ENCODE data around the gene APLNR. TPM values are rescaled to one million over a fixed set of nuclear protein-coding genes. Genes with fewer than 3 reads are reported as not detected.

Gene APLNR
- polyA plus RNA-seq, 3 donors = not detected

- no peaks in the 10 kb centered on the region for H4K20me1 ChIP-seq (ENCODE audit: insufficient read depth, low read length)
- Mint-ChIP-seq H3K27me3 (ENCODE audit: low read depth in 3 of 3) (peaks cover 5 to 8% (median 7%) of the 10 kb centered on the region in 3 donors), H3K9me3 (peaks cover 0 to 9% (median 4%) of the 10 kb centered on the region in 7 donors), H3K4me1 (peaks cover 7% of the 10 kb centered on the region), H3K36me3 (no peaks in the 10 kb centered on the region), H3K27ac (no peak overlapping the region), H3K4me3 (no peak overlapping the region)
- H3K4me3 ChIP-seq (replicated peaks in 1 of 3; ENCODE audit: low read depth in 2 of 3, low read length in 3 of 3) = no peak overlapping the region
- H2AFZ ChIP-seq (ENCODE audit: insufficient read depth, low read depth, low read length, poor library complexity, severe bottlenecking) = no peak overlapping the region
- no peak for TF ChIP-seq CTCF (IDR thresholded peaks at IDR 0.05)
- intact Hi-C loops (cut with micrococcal nuclease) = no loop called here
- WGBS (ENCODE audit: insufficient coverage) = 60% methylated on average over 1 of the region's 2 CpGs
- no peaks in the 10 kb centered on the region for H3K79me2 ChIP-seq (ENCODE audit: insufficient read depth, low read length)
- peaks cover 7% of the 10 kb centered on the region in 2 donors for H3K4me1 ChIP-seq (ENCODE audit: control insufficient read depth in 1 of 2, insufficient read depth in 2 of 2, low read length in 2 of 2)
- H3K4me2 ChIP-seq (replicated peaks; ENCODE audit: extremely low read depth, low read length, poor library complexity, severe bottlenecking) = no peak overlapping the region
- no peak overlapping the region for H3K9ac ChIP-seq (ENCODE audit: insufficient read depth, low read length, poor library complexity, severe bottlenecking)
- no peaks in the 10 kb centered on the region for H3K36me3 ChIP-seq (replicated peaks in 1 of 2; ENCODE audit: control insufficient read depth in 1 of 2, insufficient read depth in 2 of 2, low read length in 2 of 2)
- peaks cover 6 to 18% of the 10 kb centered on the region in 2 donors for H3K27me3 ChIP-seq (ENCODE audit: control insufficient read depth in 2 of 2, insufficient read depth in 2 of 2, low read length in 2 of 2)
- DNase-seq = no peak
- no peaks in the 10 kb centered on the region for H3K9me3 ChIP-seq (replicated peaks in 1 of 2; ENCODE audit: control insufficient read depth in 1 of 2, insufficient read depth in 1 of 2, low read length in 2 of 2)
- no peak overlapping the region for H3K27ac ChIP-seq (ENCODE audit: low read depth in 1 of 2, low read length in 2 of 2)
Observed at GRCh38 chr11:57224128-57224527, 12.9 kb downstream of the APLNR start.

GRCh38 chr11:57223601-57224000 is 13.4 kb downstream of the APLNR start:
- peaks cover 0 to 9% (median 7%) of the 10 kb centered on the region in 7 donors for H3K9me3 Mint-ChIP-seq
- H3K9me3 ChIP-seq (replicated peaks in 1 of 2; ENCODE audit: control insufficient read depth in 1 of 2, insufficient read depth in 1 of 2, low read length in 2 of 2) = no peaks in the 10 kb centered on the region
- H3K4me3 ChIP-seq (replicated peaks in 1 of 3; ENCODE audit: low read depth in 2 of 3, low read length in 3 of 3) = no peak overlapping the region
- no peaks in the 10 kb centered on the region for H3K79me2 ChIP-seq (ENCODE audit: insufficient read depth, low read length)
- H3K27ac Mint-ChIP-seq = no peak overlapping the region
- intact Hi-C loops (cut with micrococcal nuclease) = no loop called here
- peaks cover 12% of the 10 kb centered on the region for H3K4me1 Mint-ChIP-seq
- H3K36me3 ChIP-seq (replicated peaks in 1 of 2; ENCODE audit: control insufficient read depth in 1 of 2, insufficient read depth in 2 of 2, low read length in 2 of 2) = no peaks in the 10 kb centered on the region
- H3K36me3 Mint-ChIP-seq = no peaks in the 10 kb centered on the region
- peaks cover 5 to 7% (median 7%) of the 10 kb centered on the region in 3 donors for H3K27me3 Mint-ChIP-seq (ENCODE audit: low read depth in 3 of 3)
- H2AFZ ChIP-seq (ENCODE audit: insufficient read depth, low read depth, low read length, poor library complexity, severe bottlenecking) = no peak overlapping the region
- no peak overlapping the region for H3K4me2 ChIP-seq (replicated peaks; ENCODE audit: extremely low read depth, low read length, poor library complexity, severe bottlenecking)
- no peak for DNase-seq
- H4K20me1 ChIP-seq (ENCODE audit: insufficient read depth, low read length) = no peaks in the 10 kb centered on the region
- 100% methylated on average over 2 of the region's 3 CpGs for WGBS (ENCODE audit: insufficient coverage)
- no peak for TF ChIP-seq CTCF (IDR thresholded peaks at IDR 0.05)
- no peak overlapping the region for H3K27ac ChIP-seq (ENCODE audit: low read depth in 1 of 2, low read length in 2 of 2)
- peaks cover 12% of the 10 kb centered on the region in 2 donors for H3K4me1 ChIP-seq (ENCODE audit: control insufficient read depth in 1 of 2, insufficient read depth in 2 of 2, low read length in 2 of 2)
- H3K27me3 ChIP-seq (ENCODE audit: control insufficient read depth in 2 of 2, insufficient read depth in 2 of 2, low read length in 2 of 2) = peaks cover 6 to 13% of the 10 kb centered on the region in 2 donors
- no peak overlapping the region for H3K9ac ChIP-seq (ENCODE audit: insufficient read depth, low read length, poor library complexity, severe bottlenecking)
- no peak overlapping the region for H3K4me3 Mint-ChIP-seq
